Thyroid gland (tissue), 4 donors: ENCODE measurements around the gene MRPS27. TPM values are rescaled to one million over a fixed set of nuclear protein-coding genes. Genes with fewer than 3 reads are reported as not detected.
"Not testable (repeated sequence)": the region's sequence is repeated elsewhere in the genome, so short reads cannot be mapped to it uniquely, and the experiment has no call there.

Source experiments
- DNase-seq, 2 donors: peaks; one replicate each; pipeline ENCODE4 v3.0.0-alpha.2; 2019
- H3K27ac ChIP-seq, 3 donors: fragments of 200-600 bp; sonication (generic); 1 replicate in 2 of 3; 2 replicates in 1 of 3; pipeline ENCODE4 v1.5.1; 2016 to 2019; ENCODE audit warnings: mild to moderate bottlenecking in 1 of 3, moderate library complexity in 1 of 3
- H3K27me3 ChIP-seq: fragments of 200-600 bp; sonication (generic); one replicate; pipeline ENCODE4 v1.5.1; 2019
- H3K36me3 ChIP-seq, 2 donors: fragments of 200-600 bp; sonication (generic); one replicate each; pipeline ENCODE4 v1.5.1; 2016 to 2019
- H3K4me1 ChIP-seq, 2 donors: fragments of 200-600 bp; sonication (generic); one replicate each; pipeline ENCODE4 v1.5.1; 2017 to 2019
- H3K4me3 ChIP-seq, 3 donors: fragments of 200-600 bp; sonication (generic); replicated peaks in 1 of 3; 1 replicate in 2 of 3; 2 replicates in 1 of 3; pipeline ENCODE4 v1.5.1; 2016; ENCODE audit warnings: mild to moderate bottlenecking in 1 of 3
- H3K9me3 ChIP-seq: fragments of 200-600 bp; sonication (generic); one replicate; pipeline ENCODE4 v1.5.1; 2017
- POLR2A ChIP-seq, 2 donors: fragments of 450-650 bp; IDR thresholded peaks; one replicate each; pipeline ENCODE4 v1.6.1; 2017; ENCODE audit warnings: antibody characterized with exemption in 2 of 2, mild to moderate bottlenecking in 2 of 2, moderate library complexity in 1 of 2
- WGBS, 2 donors: methylation state at CpG; one replicate each; pipeline ENCODE4 v1.1.5; 2017; 5-methylcytosine and 5-hydroxymethylcytosine counted together
- intact Hi-C: fragments of 100-400 bp; cut with DNase I; formaldehyde crosslinking; loops from one replicate; pipeline ENCODE4 v1.15.1; 2023
- total RNA-seq, 4 donors: library from RNA; depleted of rRNA; stranded (reverse); fragments of >200 nt; gene quantifications; one replicate each; pipeline ENCODE4 v1.2.3, GENCODE V29; 2016
- TF ChIP-seq, protein P1 (sequence below), 6 experiments: fragments of 200-600 bp in 3 of 6; fragments of 450-650 bp in 3 of 6; sonication (generic) in 3 of 6; IDR thresholded peaks; one replicate each; pipeline ENCODE4 v1.5.1; 2016 to 2019; ENCODE audit warnings: antibody characterized with exemption in 6 of 6, mild to moderate bottlenecking in 2 of 6, inconsistent platforms in 1 of 6, moderate library complexity in 1 of 6

MRPS27 gene
- total RNA-seq, 4 donors from 2014 or later = 71.4 to 86.1 (median 80.4) TPM

GRCh38 chr5:72330712-72331111, 10.7 kb upstream of the MRPS27 start:
- DNase-seq = no peak
- H3K27ac ChIP-seq = no peak overlapping the region
- H3K4me3 ChIP-seq = no peak overlapping the region
- H3K4me1 ChIP-seq = peaks cover 8 to 12% of the 10 kb centered on the region in 2 donors
- TF ChIP-seq, protein P1, sequence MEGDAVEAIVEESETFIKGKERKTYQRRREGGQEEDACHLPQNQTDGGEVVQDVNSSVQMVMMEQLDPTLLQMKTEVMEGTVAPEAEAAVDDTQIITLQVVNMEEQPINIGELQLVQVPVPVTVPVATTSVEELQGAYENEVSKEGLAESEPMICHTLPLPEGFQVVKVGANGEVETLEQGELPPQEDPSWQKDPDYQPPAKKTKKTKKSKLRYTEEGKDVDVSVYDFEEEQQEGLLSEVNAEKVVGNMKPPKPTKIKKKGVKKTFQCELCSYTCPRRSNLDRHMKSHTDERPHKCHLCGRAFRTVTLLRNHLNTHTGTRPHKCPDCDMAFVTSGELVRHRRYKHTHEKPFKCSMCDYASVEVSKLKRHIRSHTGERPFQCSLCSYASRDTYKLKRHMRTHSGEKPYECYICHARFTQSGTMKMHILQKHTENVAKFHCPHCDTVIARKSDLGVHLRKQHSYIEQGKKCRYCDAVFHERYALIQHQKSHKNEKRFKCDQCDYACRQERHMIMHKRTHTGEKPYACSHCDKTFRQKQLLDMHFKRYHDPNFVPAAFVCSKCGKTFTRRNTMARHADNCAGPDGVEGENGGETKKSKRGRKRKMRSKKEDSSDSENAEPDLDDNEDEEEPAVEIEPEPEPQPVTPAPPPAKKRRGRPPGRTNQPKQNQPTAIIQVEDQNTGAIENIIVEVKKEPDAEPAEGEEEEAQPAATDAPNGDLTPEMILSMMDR (IDR thresholded peaks at IDR 0.05) = no peak
- TF ChIP-seq POLR2A (IDR thresholded peaks at IDR 0.05) = no peak
- WGBS, 2 donors = 89 to 90% methylated on average over 1 of the region's 1 CpG
- intact Hi-C loops = no loop called here
- peaks cover 0 to 2% of the 10 kb centered on the region in 2 donors for H3K36me3 ChIP-seq
- no peaks in the 10 kb centered on the region for H3K9me3 ChIP-seq
- no peaks in the 10 kb centered on the region for H3K27me3 ChIP-seq

GRCh38 chr5:72328172-72328571, 8.1 kb upstream of the MRPS27 start:
- intact Hi-C loops = no loop called here
- Histone ChIP-seq H3K27ac (peak overlapping the region; percentile 40 to 70 (median 46)), H3K4me3 (no peak overlapping the region), H3K27me3 (no peaks in the 10 kb centered on the region), H3K36me3 (peaks cover 0 to 2% of the 10 kb centered on the region in 2 donors), H3K4me1 (peaks cover 8 to 9% of the 10 kb centered on the region in 2 donors), H3K9me3 (no peaks in the 10 kb centered on the region)
- TF ChIP-seq, protein P1 (IDR thresholded peaks at IDR 0.05) = no peak
- peak in 1 of 2 donors; percentile 49 for TF ChIP-seq POLR2A (IDR thresholded peaks at IDR 0.05)
- peak; percentile 97 to 98 for DNase-seq

GRCh38 chr5:72326306-72326649, 6.2 kb upstream of the MRPS27 start:
- Histone ChIP-seq H3K36me3 (peaks cover 0 to 2% of the 10 kb centered on the region in 2 donors), H3K27ac (peak overlapping the region in 1 of 3 donors; percentile 37), H3K4me3 (no peak overlapping the region), H3K4me1 (peaks cover 8 to 11% of the 10 kb centered on the region in 2 donors), H3K9me3 (no peaks in the 10 kb centered on the region), H3K27me3 (no peaks in the 10 kb centered on the region)
- 93 to 96% methylated on average over 2 of the region's 2 CpGs for WGBS, 2 donors
- DNase-seq = peak; percentile 30 to 36
- intact Hi-C loops = no loop called here
- TF ChIP-seq, protein P1 (IDR thresholded peaks at IDR 0.05) = no peak
- TF ChIP-seq POLR2A (IDR thresholded peaks at IDR 0.05) = no peak

GRCh38 chr5:72325566-72326305, 5.7 kb upstream of the MRPS27 start:
- H3K4me1 ChIP-seq = peaks cover 13 to 17% of the 10 kb centered on the region in 2 donors
- H3K36me3 ChIP-seq = no peaks in the 10 kb centered on the region
- H3K4me3 ChIP-seq = no peak overlapping the region
- DNase-seq = no peak
- H3K27ac ChIP-seq = peak overlapping the region in 1 of 3 donors; percentile 37
- TF ChIP-seq, protein P1 (IDR thresholded peaks at IDR 0.05) = no peak
- no peak for TF ChIP-seq POLR2A (IDR thresholded peaks at IDR 0.05)
- intact Hi-C loops = no loop called here
- H3K9me3 ChIP-seq = no peaks in the 10 kb centered on the region
- WGBS, 2 donors = 82 to 89% methylated on average over 4 of the region's 4 CpGs
- no peaks in the 10 kb centered on the region for H3K27me3 ChIP-seq

GRCh38 chr5:72324189-72324825, 4.3 kb upstream of the MRPS27 start:
- intact Hi-C loops = no loop called here
- H3K27ac ChIP-seq = no peak overlapping the region
- H3K36me3 ChIP-seq = no peaks in the 10 kb centered on the region
- 93 to 96% methylated on average over 5 of the region's 5 CpGs for WGBS, 2 donors
- H3K4me3 ChIP-seq = no peak overlapping the region
- no peaks in the 10 kb centered on the region for H3K9me3 ChIP-seq
- no peaks in the 10 kb centered on the region for H3K27me3 ChIP-seq
- no peak for TF ChIP-seq POLR2A (IDR thresholded peaks at IDR 0.05)
- TF ChIP-seq, protein P1 (IDR thresholded peaks at IDR 0.05) = no peak
- DNase-seq = no peak
- peaks cover 14 to 18% of the 10 kb centered on the region in 2 donors for H3K4me1 ChIP-seq

DNA sequence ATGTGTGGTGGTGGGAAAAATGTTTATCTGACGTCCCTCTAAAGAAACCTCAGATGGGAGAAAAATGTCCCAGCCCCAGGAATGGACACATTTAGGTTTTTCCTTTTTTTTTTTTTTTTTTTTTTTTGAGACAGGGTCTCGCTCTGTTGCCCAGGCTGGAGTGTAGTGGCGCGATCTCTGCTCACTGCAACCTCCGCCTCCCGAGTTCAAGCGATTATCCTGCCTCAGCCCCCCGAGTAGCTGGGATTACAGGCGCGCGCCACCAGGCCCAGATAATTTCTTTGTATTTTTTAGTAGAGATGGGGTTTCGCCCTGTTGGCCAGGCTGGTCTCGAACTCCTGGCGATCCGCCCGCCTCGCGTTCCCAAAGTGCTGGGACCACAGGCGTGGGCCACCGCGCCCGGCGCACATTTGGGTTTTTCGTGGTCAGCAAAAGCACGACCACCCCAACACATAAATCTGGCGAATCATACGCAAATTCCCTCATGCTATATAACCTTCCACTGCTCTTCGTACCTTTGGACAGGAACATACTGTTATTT, 535 bp downstream of the MRPS27 start:
- intact Hi-C loops, H3K27me3 ChIP-seq, H3K9me3 ChIP-seq, H3K36me3 ChIP-seq: not testable (repeated sequence)
- Histone ChIP-seq H3K4me1 (peaks cover 9 to 17% of the 10 kb centered on the region in 2 donors), H3K4me3 (peak overlapping the region; percentile 9 to 98 (median 63)), H3K27ac (peak overlapping the region in 2 of 3 donors; percentile 61 to 77)
- DNase-seq = peak; percentile 8 to 28
- 8% methylated on average over 27 to 28 of the region's 28 CpGs for WGBS, 2 donors
